GM06990 (cell line): Measurements from ENCODE around the gene TM4SF1.

Experiments used
- DNase-seq: peaks from one replicate; pipeline ENCODE4 v3.0.0-alpha.2; 2011; ENCODE audit not compliant: insufficient read length; ENCODE audit errors: extremely low read depth
- H3K27me3 ChIP-seq: replicated peaks from 2 replicates; pipeline ENCODE4 v1.6.0; 2011; ENCODE audit warnings: low read length; ENCODE audit not compliant: control insufficient read depth, insufficient read depth
- H3K36me3 ChIP-seq: 2 replicates; pipeline ENCODE4 v1.5.1; 2011; ENCODE audit warnings: low read length; ENCODE audit not compliant: control insufficient read depth, insufficient read depth
- H3K4me3 ChIP-seq: replicated peaks from 2 replicates; pipeline ENCODE4 v1.5.1; 2011; ENCODE audit warnings: low read depth, mild to moderate bottlenecking, control low read depth, low read length
- CTCF ChIP-seq: IDR thresholded peaks from 2 replicates; pipeline ENCODE4 v1.5.1; 2011; ENCODE audit warnings: low read length, control low read depth, mild to moderate bottlenecking, inconsistent platforms; ENCODE audit not compliant: insufficient read depth, poor library complexity, severe bottlenecking

TM4SF1 gene

GRCh38 chr3:149395107-149396089 lies 17.9 kb upstream of the TM4SF1 start:
- no peak for TF ChIP-seq CTCF
- no peak for DNase-seq
- Histone ChIP-seq H3K4me3 (no peak overlapping the region), H3K27me3 (no peaks in the 10 kb centered on the region), H3K36me3 (no peaks in the 10 kb centered on the region)

GRCh38 chr3:149393345-149394160 lies 16.1 kb upstream of the TM4SF1 start:
- peak; percentile 25 for DNase-seq
- TF ChIP-seq CTCF, result peak; percentile 89

GRCh38 chr3:149391960-149392359 lies 14.5 kb upstream of the TM4SF1 start:
- no peak for TF ChIP-seq CTCF
- H3K36me3 ChIP-seq, result no peaks in the 10 kb centered on the region
- DNase-seq, result no peak
- H3K4me3 ChIP-seq, result no peak overlapping the region
- H3K27me3 ChIP-seq, result no peaks in the 10 kb centered on the region

More at GRCh38 chr3:149393345-149394160, 16.1 kb upstream of the TM4SF1 start:
- Histone ChIP-seq H3K36me3 (no peaks in the 10 kb centered on the region), H3K4me3 (no peak overlapping the region), H3K27me3 (no peaks in the 10 kb centered on the region)

- no peak for TF ChIP-seq CTCF
- no peak for DNase-seq
Measured at GRCh38 chr3:149390772-149391212, 13.3 kb upstream of the TM4SF1 start.

GRCh38 chr3:149390294-149390693 lies 12.8 kb upstream of the TM4SF1 start:
- no peak for DNase-seq
- TF ChIP-seq CTCF, result no peak
- Histone ChIP-seq H3K36me3 (no peaks in the 10 kb centered on the region), H3K27me3 (no peaks in the 10 kb centered on the region), H3K4me3 (no peak overlapping the region)

More at GRCh38 chr3:149390772-149391212, 13.3 kb upstream of the TM4SF1 start:
- H3K4me3 ChIP-seq, result no peak overlapping the region
- H3K27me3 ChIP-seq, result no peaks in the 10 kb centered on the region
- H3K36me3 ChIP-seq, result no peaks in the 10 kb centered on the region
